Stimulated activated CD4-positive, alpha-beta T cell treated with anti-CD3 and anti-CD28 coated beads, Interleukin-4, amount 100 ng/mL, for 4 hours (primary cell): ENCODE data around the gene CRYBG2.
"Not testable (repeated sequence)": the region's sequence is repeated elsewhere in the genome, so short reads cannot be mapped to it uniquely, and the experiment has no call there.

Source experiments
- DNase-seq, 2 experiments: peaks; one replicate each; pipeline ENCODE4 v3.0.0-alpha.2; 2020

The CRYBG2 gene, protein sequence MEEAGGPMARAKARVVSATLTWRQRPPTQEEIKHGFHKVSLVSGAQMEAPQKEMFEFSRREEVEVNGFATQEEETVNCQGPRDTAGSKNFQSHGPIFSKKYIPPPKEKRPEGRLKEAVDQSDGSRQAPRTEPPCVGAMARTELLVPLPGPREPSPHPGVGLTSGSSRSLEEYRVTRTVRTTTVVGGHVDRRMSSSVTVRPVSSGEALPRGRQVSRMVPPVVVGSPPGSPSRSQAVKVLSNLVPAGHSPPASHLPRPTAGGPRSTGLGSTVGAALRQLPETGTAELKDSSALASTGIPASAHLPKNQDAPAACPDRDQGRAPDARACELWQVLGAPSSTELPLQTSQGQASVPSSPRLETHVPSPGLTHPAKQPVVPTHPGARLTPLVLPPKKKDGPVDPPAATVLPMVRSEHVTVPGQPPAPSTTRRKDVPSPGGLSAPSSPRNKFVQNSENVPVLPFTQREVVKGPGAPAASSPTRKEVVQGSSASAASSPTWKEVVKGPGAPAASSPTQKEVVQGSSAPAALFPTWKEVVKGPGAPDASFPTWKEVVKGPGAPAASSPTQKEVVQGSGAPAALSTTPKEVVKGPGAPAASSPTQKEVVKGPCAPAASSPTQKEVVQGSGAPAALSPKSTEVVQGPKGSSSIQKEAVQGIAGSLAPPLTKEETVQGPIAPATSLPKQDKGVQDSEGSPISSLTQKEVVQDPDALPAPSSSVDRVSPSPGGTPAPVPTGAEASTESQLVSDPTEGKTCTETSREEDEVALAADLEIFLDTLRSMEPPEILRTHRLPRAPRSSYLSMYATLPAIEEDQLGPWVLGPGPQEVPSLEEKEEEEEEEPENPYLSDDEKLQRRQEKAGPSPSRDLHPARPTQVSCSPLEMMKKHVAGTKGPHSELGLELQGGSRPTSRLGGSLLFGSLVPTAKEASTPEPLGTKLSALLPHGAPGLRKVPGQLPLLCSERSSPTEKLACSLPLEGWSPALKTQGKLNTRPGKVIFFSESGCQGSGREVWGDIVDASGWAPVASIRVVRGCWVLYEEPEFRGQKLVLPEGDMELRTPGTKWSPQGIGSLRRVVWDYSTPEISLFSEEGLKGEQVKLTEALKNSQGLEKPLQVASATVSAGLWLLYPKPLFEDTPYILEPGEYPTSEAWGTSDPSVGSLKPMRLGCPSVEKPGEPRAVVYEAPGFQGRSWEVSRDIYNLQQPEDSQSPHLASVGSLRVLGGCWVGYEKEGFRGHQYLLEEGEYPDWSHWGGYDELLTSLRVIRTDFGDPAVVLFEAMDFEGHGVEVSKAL (N-terminal part only)

DNA sequence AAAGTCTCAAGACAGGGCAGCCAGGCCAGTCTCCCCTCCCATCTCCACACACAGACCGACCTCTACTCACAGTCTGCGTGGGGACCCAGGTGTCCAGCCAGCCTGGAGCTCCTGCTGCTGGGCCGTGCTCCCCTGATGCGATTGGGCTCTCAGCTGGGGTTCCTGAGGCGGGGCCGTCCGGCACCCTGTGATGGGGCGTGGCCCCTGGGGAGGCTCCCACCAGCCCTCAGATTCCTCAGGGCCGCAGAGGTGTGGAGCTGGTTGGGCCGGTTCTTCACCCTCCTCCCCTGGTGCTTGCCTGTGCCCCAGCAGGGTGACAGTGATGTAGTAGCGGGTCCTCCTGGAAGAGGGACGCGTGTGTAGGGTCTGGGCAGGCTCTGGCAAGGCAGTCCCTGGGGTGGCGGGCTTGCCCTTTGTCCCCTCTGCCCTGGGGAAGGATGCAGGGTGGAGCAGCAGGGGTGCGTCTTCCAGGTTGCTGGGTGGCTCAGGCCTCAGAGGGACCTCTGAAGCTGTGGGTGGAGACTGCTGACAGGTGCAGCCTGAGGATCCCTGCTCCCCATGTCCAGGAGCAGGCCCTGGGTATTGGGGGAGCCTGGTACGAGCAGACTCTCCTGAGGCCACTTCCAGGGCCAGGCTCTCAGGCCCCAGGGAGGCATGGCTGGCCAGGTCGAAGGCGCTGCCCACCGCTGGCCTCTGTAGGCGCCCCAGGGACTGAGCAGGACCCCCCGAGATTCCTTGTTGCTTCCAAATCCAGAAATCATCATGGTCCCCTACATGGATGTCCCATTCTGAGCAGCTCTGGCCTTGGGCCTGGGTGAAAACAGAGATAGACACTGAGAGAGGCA, at the start of gene CRYBG2:
Gene CRYBG2, minus strand, starts transcription at position 155 of the 845 bp plus-strand sequence. CDS start 7,473 bp downstream, outside the sequence.
- DNase-seq, result no peak

DNA sequence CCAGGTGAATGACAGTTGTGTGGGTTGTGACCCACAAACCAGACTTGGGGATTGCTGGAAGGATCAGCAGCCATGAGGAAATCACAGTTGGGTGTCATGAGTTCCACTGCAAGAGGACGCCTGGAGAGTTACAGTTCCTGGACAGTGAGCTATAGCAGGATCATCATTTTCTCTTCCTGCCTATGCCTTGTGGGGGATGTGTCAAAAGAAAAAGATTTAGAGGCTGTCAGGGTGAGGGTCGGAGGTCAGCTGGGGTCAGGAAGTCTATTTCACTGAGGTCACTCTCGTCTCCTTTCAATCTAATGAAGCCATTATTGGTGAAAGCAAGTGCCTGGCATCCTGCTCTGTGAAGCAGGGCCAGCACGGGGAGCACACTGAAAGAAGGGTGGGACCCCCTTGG, 49.7 kb upstream of the CRYBG2 start:
- DNase-seq, result no peak

DNA sequence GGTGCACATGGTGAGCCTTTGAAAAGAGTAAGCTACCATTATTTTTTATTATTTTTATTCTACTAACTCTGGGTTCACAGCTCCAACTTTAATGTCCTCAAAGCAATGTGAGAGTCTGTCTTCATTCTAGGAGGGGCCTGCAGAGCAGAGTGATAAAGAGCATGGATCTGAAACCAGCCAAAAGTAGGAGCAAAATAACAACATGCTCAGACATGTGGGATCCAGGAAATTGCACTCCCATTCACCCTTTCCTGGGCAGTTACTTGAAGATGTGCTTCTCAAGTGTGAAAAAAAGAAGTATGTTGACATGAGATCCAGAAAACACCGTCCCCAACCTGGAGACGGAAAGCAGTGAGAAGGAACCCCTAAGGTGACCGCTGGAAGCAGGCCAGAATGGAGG, 48.0 kb upstream of the CRYBG2 start:
- no peak for DNase-seq

DNA sequence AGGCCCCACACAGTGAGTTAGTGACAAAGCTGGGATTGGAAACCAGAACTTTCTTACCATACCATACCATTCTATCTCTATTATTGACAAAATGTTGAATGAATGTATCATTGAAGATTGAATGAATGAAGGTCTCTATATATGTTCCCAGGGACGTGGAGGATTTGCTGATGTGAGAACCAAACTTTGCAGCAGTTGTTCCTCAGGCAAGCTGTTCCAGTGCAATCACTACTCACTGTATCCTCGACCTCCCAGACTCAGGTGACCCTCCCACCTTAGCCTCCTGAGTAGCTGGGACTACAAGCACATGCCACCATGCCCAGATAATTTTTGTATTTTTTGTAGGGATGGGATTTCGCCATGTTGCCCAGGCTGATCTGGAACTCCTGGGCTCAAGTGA, 45.1 kb upstream of the CRYBG2 start:
- no peak for DNase-seq

DNA sequence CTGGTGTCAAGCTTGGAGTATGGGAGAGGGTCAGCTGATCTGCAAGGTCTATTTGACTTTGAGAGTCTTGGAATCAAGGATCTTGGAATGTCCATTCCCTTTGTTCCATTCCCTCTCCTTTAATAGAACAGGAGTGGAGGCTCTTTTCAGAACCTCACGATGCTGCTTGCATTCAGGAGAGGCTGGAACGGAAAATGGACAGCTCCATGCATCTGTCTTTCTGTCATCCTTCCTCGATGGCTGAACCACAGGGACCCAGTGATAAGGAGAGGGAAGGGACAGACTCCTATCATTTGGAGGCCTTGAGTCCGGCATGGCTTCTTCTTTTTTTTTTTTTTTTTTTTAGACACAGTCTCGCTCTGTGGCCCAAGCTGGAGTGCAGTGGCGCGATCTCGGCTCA, 41.8 kb upstream of the CRYBG2 start:
- DNase-seq, result no peak

DNA sequence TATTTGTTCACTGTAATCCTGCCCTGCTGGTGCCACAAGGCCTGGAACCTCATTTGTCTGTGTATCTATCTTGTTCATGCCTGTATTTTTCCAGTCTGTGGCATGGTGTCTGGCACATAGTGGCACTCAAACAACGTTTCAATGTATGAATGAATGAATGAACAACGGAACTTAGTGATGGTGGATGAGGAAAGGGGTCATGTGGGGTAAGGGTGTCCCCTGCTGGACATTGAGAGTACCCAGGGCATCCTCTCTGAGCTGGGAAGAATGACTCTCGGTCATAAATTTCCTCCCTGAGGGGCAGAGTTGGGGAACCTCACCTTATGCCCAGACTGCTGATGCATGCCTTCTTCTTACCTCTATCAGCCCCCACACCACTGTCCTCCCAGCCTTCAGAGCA, 37.5 kb upstream of the CRYBG2 start:
- DNase-seq, result no peak

DNA sequence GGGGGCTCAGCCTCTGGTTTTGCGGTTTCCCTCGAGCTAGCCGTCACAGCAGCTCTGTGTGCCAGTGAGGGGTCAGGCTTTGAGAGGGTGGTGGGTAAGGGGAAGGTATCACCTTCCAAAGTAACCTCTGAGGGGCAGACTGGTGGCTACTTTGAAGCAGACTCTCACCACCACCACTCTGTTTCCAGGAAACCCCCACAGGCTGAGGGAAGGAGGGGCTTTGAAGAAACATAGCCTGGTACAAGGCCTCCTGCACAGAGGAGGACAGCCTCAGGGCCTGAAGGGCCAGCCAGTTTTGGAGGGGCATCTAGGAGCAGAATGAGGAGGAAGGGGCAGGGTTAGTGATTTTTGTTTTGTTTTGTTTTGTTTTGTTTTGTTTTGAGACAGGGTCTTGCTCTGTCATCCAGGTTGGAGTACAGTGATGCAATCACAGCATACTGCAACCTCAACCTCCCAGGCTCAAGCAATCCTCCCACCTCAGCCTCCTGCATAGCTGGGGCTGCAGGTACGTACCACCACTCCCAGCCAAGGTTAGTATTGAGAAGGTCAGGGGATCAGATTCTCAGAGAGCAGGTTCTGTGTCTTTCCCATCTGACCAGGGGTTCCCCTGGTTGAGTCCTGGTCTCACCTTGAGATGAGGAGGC, 35.8 kb upstream of the CRYBG2 start:
- DNase-seq, result no peak

DNA sequence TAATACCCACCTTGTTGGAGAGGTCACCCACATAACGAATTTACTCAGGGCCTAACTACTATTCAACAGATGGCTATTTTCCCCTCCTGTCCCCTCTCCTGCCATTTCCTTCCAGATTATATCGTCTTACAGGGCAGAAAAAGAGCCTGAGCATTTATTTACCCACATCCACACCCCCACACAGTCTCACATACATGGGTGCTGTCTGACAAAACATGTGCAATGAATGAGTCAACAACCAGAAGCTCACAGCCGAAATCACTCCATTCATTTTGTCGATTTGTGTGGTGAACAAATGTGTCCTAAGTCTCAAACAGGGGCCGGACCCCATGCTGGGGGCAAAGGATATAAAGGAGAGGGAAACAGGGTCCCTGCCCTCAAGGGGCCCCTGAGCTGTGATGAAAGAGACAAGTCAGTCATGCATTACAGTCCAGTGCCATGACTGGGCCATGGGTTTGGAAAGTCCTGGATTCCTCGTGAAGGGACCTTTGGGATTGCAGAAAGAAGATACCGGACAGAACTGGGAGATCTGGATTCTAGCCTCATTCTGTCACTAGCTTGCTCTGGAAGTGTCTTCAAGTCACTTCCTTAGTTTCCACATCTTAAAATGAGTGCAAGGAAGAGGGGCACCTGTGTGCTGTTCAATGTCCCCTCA, 35.0 kb upstream of the CRYBG2 start:
- DNase-seq, result no peak

DNA sequence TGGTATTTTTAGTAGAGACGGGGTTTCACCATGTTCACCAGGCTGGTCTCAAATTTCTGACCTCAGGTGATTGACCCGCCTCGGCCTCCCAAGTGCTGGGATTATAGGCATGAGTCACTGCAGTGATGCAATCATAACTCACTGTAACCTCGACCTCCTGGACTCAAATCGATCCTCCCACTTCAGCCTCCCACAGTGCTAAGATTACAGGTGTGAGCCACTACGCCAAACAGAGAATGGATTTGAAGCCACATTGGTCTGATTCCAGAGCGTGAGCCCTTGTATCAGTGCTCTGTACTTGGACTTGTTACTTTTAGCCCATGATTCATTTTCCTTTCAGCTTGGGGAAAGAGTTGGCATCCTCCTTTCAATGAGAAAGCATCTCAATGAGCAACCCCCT, 33.5 kb upstream of the CRYBG2 start:
- no peak for DNase-seq

DNA sequence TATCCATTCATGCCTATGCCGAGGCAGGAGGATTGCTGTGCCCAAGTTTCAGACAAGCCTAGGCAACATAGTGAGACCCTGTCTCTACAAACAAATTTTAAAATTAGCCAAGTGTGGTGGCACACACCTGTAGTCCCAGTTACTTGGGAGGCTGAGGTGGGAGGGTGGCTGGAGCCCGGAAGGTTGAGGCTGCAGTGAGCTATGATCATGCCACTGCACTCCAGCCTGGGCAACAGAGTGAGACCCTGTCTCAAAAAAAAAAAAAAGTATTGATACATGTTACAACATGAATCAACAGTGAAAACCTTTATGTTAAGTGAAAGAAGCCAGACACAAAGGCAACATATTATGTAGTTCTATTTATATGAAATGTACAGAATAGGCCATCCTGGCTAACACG, 31.1 kb upstream of the CRYBG2 start:
- DNase-seq, result not testable (repeated sequence)

DNA sequence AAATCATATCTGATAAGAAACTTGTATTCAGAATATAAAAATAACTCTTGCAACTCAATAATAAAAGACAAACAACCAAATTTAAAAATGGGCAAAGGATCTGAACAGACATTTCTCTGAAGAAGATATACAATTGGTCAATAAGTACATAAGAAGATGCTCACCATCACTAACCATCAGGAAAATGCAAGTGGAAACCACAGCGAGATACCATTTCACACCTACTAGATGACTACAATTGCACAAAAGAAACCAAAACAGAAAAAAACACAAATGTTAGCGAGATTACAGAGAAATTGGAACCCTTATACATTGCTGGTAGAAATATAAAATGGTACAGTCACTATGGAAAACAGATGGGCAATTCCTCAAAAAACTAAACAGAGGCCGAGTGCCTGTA, 30.1 kb upstream of the CRYBG2 start:
- no peak for DNase-seq

DNA sequence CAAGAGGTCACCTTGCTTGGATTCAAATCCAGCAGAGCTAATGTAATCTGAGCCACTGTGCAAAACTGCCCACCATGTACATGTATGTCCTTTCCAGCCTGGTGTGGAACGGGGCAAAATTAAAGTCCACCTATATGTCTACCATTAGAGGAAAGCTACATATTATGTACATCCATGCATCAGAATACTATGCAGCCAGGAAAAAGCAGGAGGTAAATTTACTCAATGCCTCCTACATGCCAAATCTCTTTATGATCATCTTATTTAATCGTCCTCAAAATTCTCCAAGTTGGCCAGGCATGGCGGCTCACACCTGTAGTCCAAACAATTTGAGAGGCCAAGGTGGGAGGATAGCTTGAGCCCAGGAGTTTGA, 24.9 kb upstream of the CRYBG2 start:
- no peak for DNase-seq

DNA sequence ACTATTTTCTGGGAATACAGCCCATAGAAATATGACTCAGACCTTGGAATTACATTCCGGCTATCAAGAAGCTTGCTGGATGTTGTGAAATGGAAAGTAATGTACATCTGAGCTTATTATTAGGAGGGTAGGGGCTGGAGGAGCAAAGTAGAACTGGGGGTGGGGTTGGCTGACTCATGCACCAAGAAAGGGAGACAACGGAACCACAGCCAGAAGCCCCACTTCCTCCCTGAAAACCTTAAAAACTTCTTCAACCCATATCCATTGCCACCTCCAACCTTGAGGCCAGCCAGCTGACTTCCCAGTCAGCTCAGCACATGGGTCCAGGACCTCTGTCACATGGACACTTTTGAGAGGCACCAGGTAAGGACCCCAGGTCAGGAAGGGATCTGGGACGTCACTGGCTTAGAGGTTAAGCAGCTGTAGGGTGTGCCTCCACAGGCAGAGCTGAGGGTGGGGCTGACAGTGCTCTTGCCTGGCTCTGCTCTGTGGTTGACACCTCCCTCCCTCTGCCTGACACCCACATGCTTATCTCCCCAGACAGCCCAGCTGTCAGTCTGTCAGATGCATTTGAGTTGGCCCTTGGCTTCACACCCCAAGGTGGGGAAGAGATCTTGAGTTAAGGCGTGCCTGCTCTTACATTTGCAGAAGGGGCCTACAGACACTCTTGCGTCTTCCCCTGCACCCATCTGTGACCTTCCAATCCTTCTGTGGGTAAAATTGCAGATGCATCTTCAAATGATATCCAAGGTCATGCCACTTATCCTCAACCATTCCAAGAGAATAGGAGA, 24.4 kb upstream of the CRYBG2 start:
- DNase-seq, result peak; percentile 45 to 82

DNA sequence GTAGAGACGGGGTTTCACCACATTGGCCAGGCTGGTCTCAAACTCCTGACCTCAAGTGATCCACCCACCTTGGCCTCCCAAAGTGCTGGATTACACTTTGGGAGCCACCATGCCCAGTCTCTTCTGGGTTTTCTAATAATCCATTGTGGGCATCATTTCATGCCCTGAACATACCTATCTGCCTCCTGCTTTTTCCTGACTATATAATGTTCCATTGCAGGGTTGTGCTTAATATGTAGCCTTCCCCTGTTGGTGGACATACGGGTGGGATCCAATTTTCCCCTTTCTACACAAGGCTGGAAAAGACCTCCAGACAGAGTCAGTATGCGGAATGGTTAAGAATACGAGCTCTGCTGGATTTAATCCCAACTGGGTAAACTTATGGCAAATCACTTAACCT, 22.1 kb upstream of the CRYBG2 start:
- no peak for DNase-seq

DNA sequence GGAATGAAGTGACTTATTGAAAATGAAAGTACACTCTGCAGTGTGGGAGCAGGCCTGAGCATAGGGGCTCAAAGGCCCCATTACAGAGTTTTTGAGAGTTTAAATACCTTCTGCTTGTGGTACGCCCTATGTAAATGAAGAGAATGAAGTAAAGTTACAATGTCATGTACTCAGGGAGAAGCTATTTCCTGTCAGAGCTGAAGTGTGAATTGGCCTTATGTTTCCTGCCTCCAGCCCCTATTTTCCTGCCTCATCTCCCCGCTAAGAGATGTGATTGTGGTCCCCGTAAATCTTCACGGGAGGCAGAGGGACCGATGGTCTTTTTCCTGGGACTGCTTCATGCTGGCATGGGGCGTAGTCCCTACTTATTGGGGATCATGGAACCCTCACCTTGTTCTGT, 21.2 kb upstream of the CRYBG2 start:
- no peak for DNase-seq

DNA sequence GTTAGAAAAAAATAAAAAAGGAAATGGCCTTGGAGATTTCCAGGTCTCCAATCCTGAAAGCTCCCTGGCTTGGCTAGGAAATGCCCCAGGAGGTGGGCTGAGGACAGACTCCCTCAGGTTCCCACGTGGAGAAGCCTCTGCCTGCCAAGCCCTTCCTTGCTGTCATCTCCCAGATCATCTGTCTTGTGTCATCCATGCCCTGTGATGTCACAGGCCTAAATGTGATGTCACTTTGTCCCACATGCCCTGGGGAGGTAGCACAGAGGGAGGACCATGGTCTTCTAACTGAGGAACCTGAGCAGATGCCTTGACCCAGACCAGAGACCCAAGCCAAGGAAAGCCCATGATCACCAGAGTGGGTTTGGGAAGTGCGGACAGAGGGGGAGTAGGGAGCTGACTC, 20.4 kb upstream of the CRYBG2 start:
- not testable (repeated sequence) for DNase-seq

DNA sequence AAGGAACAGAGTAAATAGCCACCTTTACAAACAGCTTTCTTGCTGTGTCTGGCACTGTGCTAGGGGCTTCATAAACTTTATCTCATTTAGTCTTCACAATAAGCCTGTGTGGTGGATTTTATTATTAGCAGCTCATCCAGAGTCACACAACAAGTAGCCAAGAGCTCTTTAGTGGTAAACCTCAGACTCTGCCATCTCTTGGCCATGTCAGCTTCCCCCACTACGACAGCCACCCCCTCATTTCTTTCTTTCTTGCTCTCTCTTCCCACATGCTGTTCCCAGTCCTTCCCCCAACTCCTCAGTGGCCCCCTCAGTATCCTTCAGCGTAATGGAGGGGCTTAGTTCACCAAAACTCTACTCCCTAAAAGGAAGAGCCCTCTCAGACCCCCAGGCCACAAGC, 19.9 kb upstream of the CRYBG2 start:
- no peak for DNase-seq

DNA sequence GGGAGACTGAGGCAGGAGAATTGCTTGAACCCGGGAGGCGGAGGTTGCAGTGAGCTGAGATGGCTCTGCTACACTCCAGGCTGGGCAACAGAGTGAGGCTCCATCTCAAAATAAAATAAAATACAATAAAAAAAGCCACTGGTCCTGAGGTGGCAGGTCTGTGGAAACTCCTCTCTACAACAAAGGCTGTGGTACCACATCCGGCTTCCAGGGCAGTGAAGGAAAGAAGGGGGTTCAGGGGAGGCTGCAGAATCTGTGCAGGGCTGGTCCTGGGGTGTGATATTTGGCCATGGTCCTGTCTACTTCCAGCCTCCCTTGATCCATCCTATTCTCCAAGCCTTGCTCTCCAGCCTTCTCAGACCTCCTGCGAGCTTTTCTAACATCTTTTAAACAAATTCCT, 19.4 kb upstream of the CRYBG2 start:
- DNase-seq, result peak in 1 of 2 experiments; percentile 28

DNA sequence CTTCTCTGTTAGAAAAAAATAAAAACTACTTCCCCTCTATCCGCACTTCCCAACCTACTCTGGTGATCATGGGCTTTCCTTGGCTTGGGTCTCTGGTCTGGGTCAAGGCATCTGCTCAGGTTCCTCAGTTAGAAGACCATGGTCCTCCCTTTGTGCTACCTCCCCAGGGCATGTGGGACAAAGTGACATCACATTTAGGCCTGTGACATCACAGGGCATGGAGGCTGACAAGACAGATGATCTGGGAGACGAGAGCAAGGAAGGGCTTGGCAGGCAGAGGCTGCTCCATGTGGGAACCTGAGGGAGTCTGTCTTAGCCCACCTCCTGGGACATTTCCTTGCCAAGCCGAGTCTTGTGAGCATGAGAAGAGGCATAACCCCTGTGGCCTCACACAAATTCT, 18.7 kb upstream of the CRYBG2 start, which contains the start of gene ZNF683:
Gene ZNF683, minus strand, starts transcription at position 140 of the 400 bp plus-strand sequence. CDS start 4,179 bp downstream, outside the sequence.
- not testable (repeated sequence) for DNase-seq

DNA sequence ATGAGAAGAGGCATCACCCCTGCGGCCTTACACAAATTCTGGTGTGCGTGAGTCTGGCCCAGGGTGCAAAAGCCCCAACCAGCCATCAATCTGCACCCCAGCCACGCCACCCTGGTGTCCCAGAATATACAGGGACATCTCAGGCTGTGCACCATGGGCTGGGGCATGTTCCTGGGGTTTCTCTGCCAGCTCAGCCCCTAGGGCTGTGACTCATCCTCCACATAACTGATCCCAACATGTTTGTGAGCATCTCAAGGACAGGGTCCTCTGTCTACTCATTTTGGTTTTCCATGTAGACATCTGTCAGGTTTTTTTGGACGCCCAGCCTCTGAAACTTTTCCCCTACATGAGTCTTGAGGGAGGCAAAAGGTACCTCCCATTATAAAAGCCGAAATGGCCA, 18.1 kb upstream of the CRYBG2 start:
- no peak for DNase-seq
